ENCODE results near the gene SEPTIN7. TPM values are rescaled to one million over a fixed set of nuclear protein-coding genes. Genes with fewer than 3 reads are reported as not detected.

Gene SEPTIN7
- total RNA-seq, 1 donor from 2014 or later, result 211 TPM

- DNase-seq (ENCODE audit: low spot score), result no peak
These were observed 12.9 kb upstream of the SEPTIN7 start for GRCh38 chr7:35787925-35788324.

GRCh38 chr7:35792472-35792871, 8.4 kb upstream of the SEPTIN7 start:
- DNase-seq (ENCODE audit: low spot score), result no peak

- no peak for DNase-seq (ENCODE audit: low spot score)
These were observed 7.9 kb upstream of the SEPTIN7 start for GRCh38 chr7:35792873-35793489.

GRCh38 chr7:35797311-35797710, 3.5 kb upstream of the SEPTIN7 start:
- DNase-seq (ENCODE audit: low spot score), result no peak

GRCh38 chr7:35799846-35800717, 775 bp upstream of the SEPTIN7 start:
- DNase-seq (ENCODE audit: low spot score), result peak; percentile 86

- DNase-seq (ENCODE audit: low spot score), result peak; percentile 60
These were observed 690 bp downstream of the SEPTIN7 start for GRCh38 chr7:35801392-35802101.

- DNase-seq (ENCODE audit: low spot score), result no peak
These were observed 1.2 kb downstream of the SEPTIN7 start for GRCh38 chr7:35802102-35802466.

GRCh38 chr7:35802649-35803048, 1.8 kb downstream of the SEPTIN7 start:
- no peak for DNase-seq (ENCODE audit: low spot score)

- no peak for DNase-seq (ENCODE audit: low spot score)
These were observed 3.5 kb downstream of the SEPTIN7 start for GRCh38 chr7:35804231-35804970.

- DNase-seq (ENCODE audit: low spot score), result no peak
These were observed 5.0 kb downstream of the SEPTIN7 start for GRCh38 chr7:35805876-35806275.

- DNase-seq (ENCODE audit: low spot score), result no peak
These were observed 15.7 kb downstream of the SEPTIN7 start for GRCh38 chr7:35816514-35816913.

- DNase-seq (ENCODE audit: low spot score), result no peak
These were observed 16.3 kb downstream of the SEPTIN7 start for GRCh38 chr7:35817181-35817580.

- no peak for DNase-seq (ENCODE audit: low spot score)
These were observed 17.1 kb downstream of the SEPTIN7 start for GRCh38 chr7:35817930-35818329.

GRCh38 chr7:35818513-35818912, 17.7 kb downstream of the SEPTIN7 start:
- no peak for DNase-seq (ENCODE audit: low spot score)

- DNase-seq (ENCODE audit: low spot score), result no peak
These were observed 18.5 kb downstream of the SEPTIN7 start for GRCh38 chr7:35819310-35819709.

- no peak for DNase-seq (ENCODE audit: low spot score)
These were observed 19.3 kb downstream of the SEPTIN7 start for GRCh38 chr7:35819954-35820703.

GRCh38 chr7:35820858-35821257, 20.0 kb downstream of the SEPTIN7 start:
- no peak for DNase-seq (ENCODE audit: low spot score)

- no peak for DNase-seq (ENCODE audit: low spot score)
These were observed 22.6 kb downstream of the SEPTIN7 start for GRCh38 chr7:35823440-35823839.

GRCh38 chr7:35825974-35826373, 25.1 kb downstream of the SEPTIN7 start:
- DNase-seq (ENCODE audit: low spot score), result no peak

- DNase-seq (ENCODE audit: low spot score), result no peak
These were observed 25.9 kb downstream of the SEPTIN7 start for GRCh38 chr7:35826751-35827150.

- DNase-seq (ENCODE audit: low spot score), result no peak
These were observed 28.0 kb downstream of the SEPTIN7 start for GRCh38 chr7:35828817-35829216.
